H1 (cell line): ENCODE data around the gene TBC1D20. TPM values are rescaled to one million over a fixed set of nuclear protein-coding genes. Genes with fewer than 3 reads are reported as not detected.

Experiments
- CTCF ChIA-PET: fragments of 300-600 bp; sonication (Branson Sonifier 250); formaldehyde crosslinking; loops from one replicate; lab custom pipeline; 2021; ENCODE audit not compliant: partially characterized antibody; lab: Charles Lee
- POLR2A ChIA-PET: fragments of 300-600 bp; sonication (Branson Sonifier 250); formaldehyde crosslinking; loops from one replicate; lab custom pipeline; 2021; ENCODE audit warnings: inconsistent platforms; ENCODE audit not compliant: partially characterized antibody; lab: Charles Lee
- DNase-seq, 2 experiments: peaks; one replicate each; pipeline versions ENCODE4 v3.0.0 to v3.0.0-alpha.2; 2010 to 2022; ENCODE audit warnings: low spot score in 2 of 2, low read depth in 1 of 2, mixed read lengths in 1 of 2
- FAIRE-seq: peaks from 2 replicates; lab custom pipeline; 2011; peaks lifted over from hg19 to GRCh38; lab: Jason Lieb, UNC
- H2AFZ ChIP-seq: 2 replicates; pipeline ENCODE4 v1.8.1; 2012; ENCODE audit warnings: low read length, inconsistent platforms
- H2AK5ac ChIP-seq: 2 replicates; pipeline ENCODE4 v1.6.1; 2013; ENCODE audit warnings: low read depth, low read length
- H2BK120ac ChIP-seq: replicated peaks from 2 replicates; pipeline ENCODE3; 2013; ENCODE audit warnings: low read depth, low read length, inconsistent platforms
- H2BK12ac ChIP-seq: 2 replicates; pipeline ENCODE4 v1.6.1; 2013; ENCODE audit warnings: low read depth, low read length
- H2BK15ac ChIP-seq: 2 replicates; pipeline ENCODE4 v1.6.1; 2013; ENCODE audit warnings: low read length
- H2BK20ac ChIP-seq: 2 replicates; pipeline ENCODE4 v1.6.1; 2013; ENCODE audit warnings: low read length
- H2BK5ac ChIP-seq: 2 replicates; pipeline ENCODE4 v1.6.1; 2013; ENCODE audit warnings: low read depth, low read length
- H3K14ac ChIP-seq: 2 replicates; pipeline ENCODE4 v1.6.1; 2013; ENCODE audit warnings: inconsistent platforms; ENCODE audit not compliant: insufficient read length
- H3K18ac ChIP-seq: 2 replicates; pipeline ENCODE4 v1.6.1; 2013; ENCODE audit warnings: low read length; ENCODE audit errors: extremely low read depth
- H3K23ac ChIP-seq: 2 replicates; pipeline ENCODE4 v1.6.1; 2013; ENCODE audit warnings: inconsistent platforms; ENCODE audit not compliant: insufficient read length
- H3K23me2 ChIP-seq: 2 replicates; pipeline ENCODE4 v1.6.1; 2013; ENCODE audit warnings: low read depth, low read length
- H3K27ac ChIP-seq: 2 replicates; pipeline ENCODE4 v1.6.1; 2011; ENCODE audit warnings: low read depth, low read length, inconsistent platforms
- H3K27me3 ChIP-seq, 4 experiments: replicated peaks in 1 of 4; 1 replicate in 1 of 4; 2 replicates in 3 of 4; pipeline versions ENCODE4 v1.6.1 to v1.8.1; 2011 to 2013; ENCODE audit warnings: low read length in 3 of 4, mild to moderate bottlenecking in 3 of 4, inconsistent platforms in 2 of 4, mixed read lengths in 2 of 4, moderate library complexity in 1 of 4; ENCODE audit not compliant: control insufficient read depth in 3 of 4, insufficient read depth in 3 of 4; ENCODE audit errors: extremely low read depth in 1 of 4
- H3K36me3 ChIP-seq, 4 experiments: 2 replicates each; pipeline versions ENCODE4 v1.6.1 to v1.8.1; 2011 to 2013; ENCODE audit warnings: mild to moderate bottlenecking in 4 of 4, low read length in 3 of 4, moderate library complexity in 2 of 4, control low read depth in 1 of 4, inconsistent platforms in 1 of 4; ENCODE audit not compliant: insufficient read depth in 4 of 4, control insufficient read depth in 2 of 4
- H3K4ac ChIP-seq: replicated peaks from 2 replicates; pipeline ENCODE3; 2013; ENCODE audit warnings: low read length, low read depth, mixed read lengths, inconsistent platforms; ENCODE audit not compliant: insufficient read length
- H3K4me1 ChIP-seq, 4 experiments: replicated peaks in 1 of 4; 1 replicate in 1 of 4; 2 replicates in 3 of 4; pipeline versions ENCODE4 v1.6.1 to v1.8.1; 2011 to 2013; ENCODE audit warnings: low read length in 3 of 4, inconsistent platforms in 2 of 4, mixed read lengths in 1 of 4; ENCODE audit not compliant: insufficient read depth in 4 of 4, control insufficient read depth in 3 of 4
- H3K4me2 ChIP-seq, 2 experiments: 2 replicates each; pipeline versions ENCODE4 v1.6.1 to v1.8.1; 2011 to 2013; ENCODE audit warnings: low read depth in 2 of 2, low read length in 2 of 2, control low read depth in 1 of 2, inconsistent platforms in 1 of 2, mild to moderate bottlenecking in 1 of 2; ENCODE audit not compliant: insufficient read depth in 1 of 2
- H3K4me3 ChIP-seq, 4 experiments: fragments of 200-600, 300-600 bp in 1 of 4; sonication (generic), shearing (Covaris generic), sonication (Bioruptor Twin) in 1 of 4; 2 replicates each; pipeline versions ENCODE4 v1.5.1 to v1.8.1; 2011 to 2016; ENCODE audit warnings: low read length in 4 of 4, low read depth in 3 of 4, control low read depth in 2 of 4, inconsistent platforms in 2 of 4, mild to moderate bottlenecking in 2 of 4, mixed read lengths in 1 of 4, moderate library complexity in 1 of 4; ENCODE audit not compliant: insufficient read depth in 2 of 4; ENCODE audit errors: extremely low read depth in 1 of 4
- H3K56ac ChIP-seq: replicated peaks from 2 replicates; pipeline ENCODE3; 2013; ENCODE audit warnings: low read depth, mild to moderate bottlenecking, mixed read lengths, low read length, inconsistent platforms; ENCODE audit not compliant: insufficient read length
- H3K79me1 ChIP-seq: 2 replicates; pipeline ENCODE4 v1.6.1; 2013; ENCODE audit warnings: low read depth, low read length, control low read depth
- H3K79me2 ChIP-seq, 2 experiments: 2 replicates each; pipeline versions ENCODE4 v1.6.1 to v1.8.1; 2012 to 2013; ENCODE audit warnings: low read length in 2 of 2, mild to moderate bottlenecking in 2 of 2, inconsistent platforms in 1 of 2; ENCODE audit not compliant: insufficient read depth in 2 of 2, control insufficient read depth in 1 of 2
- H3K9ac ChIP-seq, 4 experiments: replicated peaks in 1 of 4; 1 replicate in 1 of 4; 2 replicates in 3 of 4; pipeline versions ENCODE4 v1.6.1 to v1.8.1; 2011 to 2013; ENCODE audit warnings: low read depth in 3 of 4, low read length in 3 of 4, control low read depth in 2 of 4, mild to moderate bottlenecking in 2 of 4, moderate library complexity in 2 of 4, inconsistent platforms in 1 of 4; ENCODE audit errors: extremely low read depth in 1 of 4
- H3K9me3 ChIP-seq, 2 experiments: 2 replicates each; pipeline versions ENCODE4 v1.6.1 to v1.8.1; 2012 to 2013; ENCODE audit warnings: mild to moderate bottlenecking in 2 of 2, moderate library complexity in 2 of 2, control low read depth in 1 of 2, inconsistent platforms in 1 of 2, low read depth in 1 of 2, low read length in 1 of 2, mixed read lengths in 1 of 2; ENCODE audit not compliant: insufficient read depth in 2 of 2
- H4K20me1 ChIP-seq, 2 experiments: replicated peaks in 1 of 2; 2 replicates each; pipeline versions ENCODE3 to v1.8.1; 2011 to 2013; ENCODE audit warnings: inconsistent platforms in 2 of 2, low read length in 2 of 2, mild to moderate bottlenecking in 1 of 2; ENCODE audit not compliant: insufficient read depth in 2 of 2, control insufficient read depth in 1 of 2
- H4K5ac ChIP-seq: 2 replicates; pipeline ENCODE4 v1.6.1; 2013; ENCODE audit warnings: low read length, low read depth, mixed read lengths, inconsistent platforms; ENCODE audit not compliant: insufficient read length
- H4K8ac ChIP-seq: 2 replicates; pipeline ENCODE4 v1.8.0; 2013; ENCODE audit warnings: mild to moderate bottlenecking, moderate library complexity, low read length, inconsistent platforms; ENCODE audit not compliant: insufficient read depth; ENCODE audit errors: extremely low read depth
- H4K91ac ChIP-seq: replicated peaks from 2 replicates; pipeline ENCODE3; 2013; ENCODE audit warnings: low read length, mixed read lengths, inconsistent platforms; ENCODE audit not compliant: insufficient read length
- EP300 ChIP-seq, 2 experiments: IDR thresholded peaks; 1 replicate in 1 of 2; 2 replicates in 1 of 2; pipeline ENCODE4 v1.6.1; 2011 to 2012; ENCODE audit warnings: low read depth in 2 of 2, low read length in 2 of 2, mild to moderate bottlenecking in 2 of 2, borderline replicate concordance in 1 of 2, inconsistent platforms in 1 of 2, moderate library complexity in 1 of 2
- RFX5 ChIP-seq: IDR thresholded peaks from 2 replicates; pipeline ENCODE4 v1.6.1; 2011; ENCODE audit warnings: low read depth, low read length, improper control_type of control experiment, borderline replicate concordance
- RXRA ChIP-seq: IDR thresholded peaks from 2 replicates; pipeline ENCODE4 v1.6.1; 2011; ENCODE audit warnings: low read depth, mild to moderate bottlenecking, low read length, moderate library complexity; ENCODE audit not compliant: insufficient read depth
- SIRT6 ChIP-seq: IDR thresholded peaks from one replicate; pipeline ENCODE4 v1.7.1; 2012; ENCODE audit warnings: low read length, inconsistent platforms
- WGBS, 2 experiments: shearing (Covaris generic) in 1 of 2; methylation state at CpG; one replicate each; pipeline versions ENCODE4 v1.1.6 to v1.1.7; 2013 to 2015; ENCODE audit warnings: low lambda C conversion rate in 2 of 2, mixed read lengths in 2 of 2, inconsistent platforms in 1 of 2, low coverage in 1 of 2, missing lambda C conversion rate in 1 of 2; ENCODE audit not compliant: insufficient replicate concordance in 2 of 2, insufficient coverage in 1 of 2, insufficient read length in 1 of 2; ENCODE audit errors: extremely low coverage in 1 of 2, missing lambda C conversion rate in 1 of 2; 5-methylcytosine and 5-hydroxymethylcytosine counted together
- polyA plus RNA-seq, 7 experiments: library from polyadenylated mRNA; depleted of rRNA in 3 of 7; stranded (reverse) in 5 of 7; unstranded in 2 of 7; fragments of >200 nt in 5 of 7; fragments of 200-250 nt in 2 of 7; gene quantifications; 1 replicate in 5 of 7; 2 replicates in 1 of 7; 4 replicates in 1 of 7; pipeline versions ENCODE4 v1.2.1 to v1.2.3, GENCODE V29; 2011 to 2013; ENCODE audit warnings: missing spikeins in 2 of 7, mixed read lengths in 2 of 7
- total RNA-seq: library from RNA; stranded (reverse); fragmentation: NEBNext Ultra II Directional; extraction: Animal tissue kit (Norgen Biotek cat#: 25700); gene quantifications from 2 replicates; pipeline ENCODE4 v1.2.1, GENCODE V29; 2021

Gene TBC1D20
- total and polyA plus RNA-seq, 2 of the 8 experiments (the other 6 are each of a cell fraction or from before 2014, with no cell fraction given) = 14.5 to 17.1 TPM

DNA sequence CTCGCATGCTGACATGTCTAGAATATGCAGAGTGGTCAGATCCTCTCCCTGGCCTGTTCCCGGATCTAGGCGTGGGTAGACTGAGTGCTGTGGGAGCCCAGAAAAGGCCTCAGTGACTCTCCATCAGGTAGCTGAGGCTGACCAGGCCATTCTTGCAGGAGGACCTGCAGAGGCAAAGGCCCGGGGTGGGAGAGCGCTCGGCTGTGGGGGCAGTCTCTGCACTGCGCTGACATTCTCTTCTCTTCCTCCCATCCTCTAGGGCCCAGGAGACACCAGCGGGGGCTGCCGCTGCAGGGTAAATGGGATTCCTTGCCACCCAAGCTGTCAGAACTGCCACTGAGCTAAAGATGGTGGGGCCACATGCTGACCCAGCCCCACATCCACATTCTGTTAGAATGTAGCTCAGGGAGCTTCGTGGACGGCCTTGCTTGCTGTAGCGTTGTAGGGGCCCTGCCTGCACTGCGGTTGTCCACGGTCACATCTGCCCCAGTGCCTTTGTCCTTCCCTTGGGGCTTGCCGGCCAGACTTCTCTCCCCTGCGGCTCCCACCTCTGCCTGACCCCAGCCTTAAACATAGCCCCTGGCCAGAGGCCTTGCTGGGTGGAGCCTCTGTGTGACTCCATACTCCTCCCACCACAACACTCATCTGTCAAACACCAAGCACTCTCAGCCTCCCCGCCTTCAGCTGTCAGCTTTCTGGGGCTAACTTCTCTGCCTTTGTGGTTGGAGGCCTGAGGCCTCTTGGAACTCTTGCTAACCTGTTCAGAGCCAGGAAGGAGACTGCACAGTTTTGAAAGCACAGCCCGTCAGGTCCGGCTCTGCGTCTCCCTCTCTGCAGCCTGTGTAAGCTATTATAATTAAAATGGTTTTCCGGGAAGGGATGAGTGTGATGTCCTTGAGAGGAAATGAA is 32.0 kb downstream of the TBC1D20 start:
- POLR2A ChIA-PET = interaction anchor here (0.6 to 1.5 kb wide), 11 partner anchors 8 to 83 kb away, joined by 3 to 4 read pairs (median 3); partner anchors contain the start of genes NRSN2, TBC1D20 and TRIB3
- no peak overlapping the region for H2BK15ac ChIP-seq

More for the DNA sequence above, 32.0 kb downstream of the TBC1D20 start:
- no peak overlapping the region for H2BK5ac ChIP-seq
- WGBS, 2 experiments = 94% methylated on average over 21 of the region's 21 CpGs; no CpG with 5 or more reads in 1 of the 2 experiments
- H2BK20ac ChIP-seq = no peak overlapping the region
- H3K36me3 ChIP-seq = peaks cover 0 to 16% (median 6%) of the 10 kb centered on the region in 4 experiments; a peak in 5 of 8 replicates
- H3K27me3 ChIP-seq = peaks cover 0 to 7% (median 3%) of the 10 kb centered on the region in 4 experiments; a peak in 4 of 7 replicates
- no peak overlapping the region for H4K91ac ChIP-seq
- H3K4me1 ChIP-seq = peaks cover 0 to 13% (median 5%) of the 10 kb centered on the region in 4 experiments; a peak in 6 of 7 replicates
- FAIRE-seq (no peak), DNase-seq (no peak)
- no peak overlapping the region for H4K8ac ChIP-seq
- no peaks in the 10 kb centered on the region for H3K9me3 ChIP-seq
- no peak overlapping the region for H3K18ac ChIP-seq
- H4K20me1 ChIP-seq = peaks cover 14 to 37% of the 10 kb centered on the region in 2 experiments
- no peak overlapping the region for H3K23ac ChIP-seq
- H3K23me2 ChIP-seq = no peaks in the 10 kb centered on the region
- no peak overlapping the region for H3K27ac ChIP-seq
- H2BK120ac ChIP-seq = no peak overlapping the region
- no peak overlapping the region for H3K4me2 ChIP-seq
- H3K79me1 ChIP-seq = no peaks in the 10 kb centered on the region
- H4K5ac ChIP-seq = no peak overlapping the region
- H3K4me3 ChIP-seq = no peak overlapping the region
- H2AK5ac ChIP-seq = no peak overlapping the region
- no peaks in the 10 kb centered on the region for H3K79me2 ChIP-seq
- no peak overlapping the region for H2BK12ac ChIP-seq
- CTCF ChIA-PET = interaction anchor here (1.0 to 3.8 kb wide), 15 partner anchors 8 to 216 kb away, joined by 3 to 52 read pairs (median 5); no protein-coding TSS in a partner anchor
- no peak overlapping the region for H3K4ac ChIP-seq
- no peak overlapping the region for H3K9ac ChIP-seq
- H2AFZ ChIP-seq = no peak overlapping the region
- no peak overlapping the region for H3K56ac ChIP-seq
- H3K14ac ChIP-seq = no peak overlapping the region
- TF ChIP-seq RFX5 (no peak), RXRA (no peak), EP300 (IDR thresholded peaks at IDR 0.05; ENCODE audit: borderline replicate concordance in 1 of 2, low read depth in 2 of 2, low read length in 2 of 2) (no peak), SIRT6 (no peak)
- TF ChIP-seq, all 59 proteins: peak for 0
